ENCODE results near the gene PHACTR3. TPM values are rescaled to one million over a fixed set of nuclear protein-coding genes. Genes with fewer than 3 reads are reported as not detected.

The PHACTR3 gene
- total RNA-seq, 2 experiments from 2014 or later: not detected

- H3K36me3 Mint-ChIP-seq (ENCODE audit: low read depth): no peaks in the 10 kb centered on the region
- intact Hi-C loops (cut with micrococcal nuclease): loop anchor here (10.0 kb wide), 1 partner anchor 69 kb away; no protein-coding TSS in a partner anchor
- no peaks in the 10 kb centered on the region for H3K9me3 Mint-ChIP-seq
- H3K27ac Mint-ChIP-seq: no peak overlapping the region
- no peaks in the 10 kb centered on the region for H3K4me1 Mint-ChIP-seq (ENCODE audit: low read depth)
- no peaks in the 10 kb centered on the region for H3K27me3 Mint-ChIP-seq
- DNase-seq: no peak
- POLR2A ChIA-PET: no interaction called here
- CTCF ChIA-PET: interaction anchor here (4.5 kb wide), 1 partner anchor 64 kb away, joined by 24 read pairs; no protein-coding TSS in a partner anchor
- no peak for ATAC-seq
- no peak for TF ChIP-seq CTCF (IDR thresholded peaks at IDR 0.05)
- H3K4me3 Mint-ChIP-seq: no peak overlapping the region
Measured at GRCh38 chr20:59785669-59785959, 181.3 kb downstream of the PHACTR3 start.

- intact Hi-C loops (cut with micrococcal nuclease): loop anchor here (10.0 kb wide), 1 partner anchor 69 kb away; no protein-coding TSS in a partner anchor
- ChIA-PET CTCF (interaction anchor here (4.5 kb wide), 1 partner anchor 64 kb away, joined by 24 read pairs; no protein-coding TSS in a partner anchor), POLR2A (no interaction called here)
- no peak for DNase-seq
- no peak for TF ChIP-seq CTCF (IDR thresholded peaks at IDR 0.05)
- Mint-ChIP-seq H3K4me3 (no peak overlapping the region), H3K4me1 (ENCODE audit: low read depth) (no peaks in the 10 kb centered on the region), H3K9me3 (no peaks in the 10 kb centered on the region), H3K27ac (no peak overlapping the region), H3K27me3 (no peaks in the 10 kb centered on the region), H3K36me3 (ENCODE audit: low read depth) (no peaks in the 10 kb centered on the region)
- ATAC-seq: no peak
Measured at GRCh38 chr20:59785986-59786795, 181.9 kb downstream of the PHACTR3 start.

- no peaks in the 10 kb centered on the region for H3K4me1 Mint-ChIP-seq (ENCODE audit: low read depth)
- H3K9me3 Mint-ChIP-seq: peaks cover 2% of the 10 kb centered on the region
- H3K4me3 Mint-ChIP-seq: no peak overlapping the region
- H3K27ac Mint-ChIP-seq: no peak overlapping the region
- no peaks in the 10 kb centered on the region for H3K36me3 Mint-ChIP-seq (ENCODE audit: low read depth)
- ChIA-PET POLR2A (interaction anchor here (1.1 kb wide), 1 partner anchor 10 kb away, joined by 3 read pairs; no protein-coding TSS in a partner anchor), CTCF (no interaction called here)
- H3K27me3 Mint-ChIP-seq: no peaks in the 10 kb centered on the region
- ATAC-seq: no peak
- no peak for DNase-seq
- intact Hi-C loops (cut with micrococcal nuclease): loop anchor here (10.0 kb wide), 1 partner anchor 68 kb away; no protein-coding TSS in a partner anchor
- TF ChIP-seq CTCF (IDR thresholded peaks at IDR 0.05): no peak
Measured at GRCh38 chr20:59786801-59787537, 182.6 kb downstream of the PHACTR3 start.

GRCh38 chr20:59787538-59787890 lies 183.2 kb downstream of the PHACTR3 start:
- intact Hi-C loops (cut with micrococcal nuclease): loop anchor here (10.0 kb wide), 1 partner anchor 67 kb away; no protein-coding TSS in a partner anchor
- ATAC-seq (no peak), DNase-seq (no peak)
- no peaks in the 10 kb centered on the region for H3K36me3 Mint-ChIP-seq (ENCODE audit: low read depth)
- CTCF ChIA-PET: no interaction called here
- no peaks in the 10 kb centered on the region for H3K4me1 Mint-ChIP-seq (ENCODE audit: low read depth)
- no peak overlapping the region for H3K27ac Mint-ChIP-seq
- no peak overlapping the region for H3K4me3 Mint-ChIP-seq
- no peaks in the 10 kb centered on the region for H3K27me3 Mint-ChIP-seq
- H3K9me3 Mint-ChIP-seq: peaks cover 2% of the 10 kb centered on the region
- no peak for TF ChIP-seq CTCF (IDR thresholded peaks at IDR 0.05)
- POLR2A ChIA-PET: interaction anchor here (1.1 kb wide), 1 partner anchor 10 kb away, joined by 3 read pairs; no protein-coding TSS in a partner anchor

Data from activated CD8-positive, alpha-beta T cell treated with anti-CD3 and anti-CD28 coated beads for 36 hours (primary cell).